ENCODE results near the gene C10orf120. TPM values are rescaled to one million over a fixed set of nuclear protein-coding genes. Genes with fewer than 3 reads are reported as not detected.
A peak's percentile ranks its signal among the peaks of the same experiment; 100 is the strongest.

C10orf120 gene
- total RNA-seq, 8 experiments from 2014 or later: 0.33 to 0.38 TPM; not detected in 6

DNA sequence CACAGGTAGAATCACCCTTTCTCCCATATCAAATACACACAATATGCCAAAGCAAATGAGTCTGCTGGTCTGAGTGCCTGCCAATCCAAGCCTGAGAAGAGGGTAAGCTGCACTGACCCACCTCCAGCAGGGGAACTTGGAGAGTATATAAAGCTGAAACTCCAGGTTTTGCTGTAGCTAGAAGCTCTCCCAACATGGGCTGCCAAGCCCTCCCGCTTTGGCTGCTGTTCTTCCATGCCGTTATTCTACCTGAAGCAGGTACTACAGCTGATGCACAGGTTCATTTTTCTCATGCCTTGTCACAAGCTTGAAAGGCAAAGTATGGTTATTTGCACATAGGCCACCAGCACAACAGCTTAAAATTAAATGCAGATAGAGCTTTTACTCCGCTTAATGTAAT is 21.5 kb upstream of the C10orf120 start:
- WGBS, 10 experiments: 0 to 100% (median 76%) methylated on average over 2 to 3 of the region's 3 CpGs; no CpG with 5 or more reads in 1 of the 10 experiments
- no peak for ATAC-seq (replicated peaks in 6 of 8)
- in situ Hi-C loops (cut with MboI; ENCODE audit: low pct_unique_long_range_greater_than_20kb in 2 of 9, low sequenced_read_pairs in 9 of 9, unreplicated experiment in 9 of 9): no loop called here
- H3K4me3 ChIP-seq: no peak overlapping the region
- no peak overlapping the region for H3K27ac ChIP-seq
- no peaks in the 10 kb centered on the region for H3K4me1 ChIP-seq (replicated peaks in 1 of 2)

DNA sequence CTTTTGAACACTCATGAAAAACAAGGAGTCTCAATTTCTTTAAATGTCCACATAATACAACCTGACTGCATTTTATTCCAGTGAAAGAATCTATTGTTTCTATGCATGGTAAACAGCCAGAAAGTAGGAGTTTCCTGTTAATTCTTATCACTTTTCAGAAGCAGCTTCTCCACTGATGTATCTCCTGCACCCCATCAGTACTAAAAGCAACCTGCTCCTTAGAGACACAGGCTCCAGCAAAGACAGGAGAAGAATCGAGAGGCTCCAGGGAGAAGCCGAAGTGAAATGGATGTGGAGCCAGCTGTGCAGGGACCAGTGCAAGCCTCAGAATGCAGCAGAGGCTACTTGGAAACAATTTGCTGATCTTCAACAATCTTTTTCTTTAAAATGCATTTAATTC is 16.4 kb upstream of the C10orf120 start:
- 0 to 80% (median 61%) methylated on average over 1 to 2 of the region's 2 CpGs; no CpG with 5 or more reads in 3 of the 10 experiments for WGBS, 10 experiments
- H3K27ac ChIP-seq: no peak overlapping the region
- in situ Hi-C loops (cut with MboI; ENCODE audit: low pct_unique_long_range_greater_than_20kb in 2 of 9, low sequenced_read_pairs in 9 of 9, unreplicated experiment in 9 of 9): no loop called here
- no peak for ATAC-seq (replicated peaks in 6 of 8)
- peaks cover 0 to 2% of the 10 kb centered on the region in 2 donors for H3K4me1 ChIP-seq (replicated peaks in 1 of 2)
- no peak overlapping the region for H3K4me3 ChIP-seq

DNA sequence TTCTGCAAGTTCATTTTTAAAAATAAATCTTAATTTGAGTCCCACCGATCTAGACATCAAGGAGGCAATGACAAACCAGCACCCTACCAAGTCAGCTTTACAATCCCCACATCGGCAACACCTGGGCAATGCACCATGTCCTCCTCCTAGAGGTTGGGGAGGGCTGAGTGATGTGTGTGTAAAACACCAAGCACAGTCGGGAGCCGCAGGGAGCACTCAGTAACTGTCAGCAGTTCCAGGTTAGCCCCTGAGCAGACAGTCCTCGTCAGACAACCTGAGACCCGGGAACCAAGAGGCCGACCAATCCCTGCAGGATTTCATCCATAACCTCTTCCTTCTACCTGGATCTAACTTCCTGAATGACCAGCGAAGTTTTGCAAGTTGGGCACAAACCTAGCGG is 15.9 kb upstream of the C10orf120 start:
- WGBS, 10 experiments: 40 to 100% (median 64%) methylated on average over 2 to 6 of the region's 9 CpGs; no CpG with 5 or more reads in 2 of the 10 experiments
- no peak for ATAC-seq (replicated peaks in 6 of 8)
- Histone ChIP-seq H3K27ac (no peak overlapping the region), H3K4me1 (replicated peaks in 1 of 2) (peaks cover 0 to 2% of the 10 kb centered on the region in 2 donors), H3K4me3 (no peak overlapping the region)
- in situ Hi-C loops (cut with MboI; ENCODE audit: low pct_unique_long_range_greater_than_20kb in 2 of 9, low sequenced_read_pairs in 9 of 9, unreplicated experiment in 9 of 9): no loop called here

DNA sequence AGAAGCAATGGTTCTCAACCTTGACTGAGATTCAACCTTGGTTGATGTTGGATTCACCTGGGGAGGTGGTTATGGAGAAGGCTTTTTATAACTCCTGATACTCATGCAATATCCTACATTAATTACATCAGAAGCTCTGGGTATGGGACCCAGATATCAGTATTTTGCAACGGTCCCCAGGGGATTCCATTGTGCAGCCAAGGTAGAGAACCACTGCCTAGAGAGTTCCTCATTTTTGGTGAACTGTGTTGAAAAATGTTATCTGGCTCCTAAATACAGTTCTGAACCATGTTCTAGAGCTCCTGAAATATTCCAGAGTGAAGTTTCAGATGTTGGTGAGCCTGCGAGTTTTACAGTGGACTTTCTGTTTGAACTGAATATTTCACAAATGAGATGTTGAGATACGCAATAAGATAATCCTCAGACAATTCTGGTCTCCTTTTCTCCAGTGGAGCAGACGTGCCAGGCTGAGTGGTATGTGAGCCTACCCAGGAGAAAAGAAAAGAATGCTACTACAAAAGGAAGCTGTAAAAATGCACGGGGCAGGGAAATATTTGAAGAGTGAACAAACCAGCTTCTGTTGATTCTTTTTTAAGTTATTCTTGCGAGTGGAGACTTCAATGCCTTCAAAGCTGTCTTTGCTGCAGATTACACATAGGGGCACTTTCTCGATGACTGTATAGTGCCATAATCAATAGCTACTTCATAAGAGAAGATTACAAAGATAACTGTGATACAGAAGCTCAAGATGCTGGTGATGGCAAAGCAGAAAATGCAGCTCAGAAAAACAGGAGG is 13.6 kb upstream of the C10orf120 start:
- H3K4me3 ChIP-seq: no peak overlapping the region
- no peak overlapping the region for H3K27ac ChIP-seq
- peak in 2 of 8 experiments; percentile 30 to 91 for ATAC-seq (replicated peaks in 6 of 8)
- 20 to 81% (median 48%) methylated on average over 2 to 6 of the region's 7 CpGs; no CpG with 5 or more reads in 1 of the 10 experiments for WGBS, 10 experiments
- H3K4me1 ChIP-seq (replicated peaks in 1 of 2): peaks cover 0 to 2% of the 10 kb centered on the region in 2 donors
- in situ Hi-C loops (cut with MboI; ENCODE audit: low pct_unique_long_range_greater_than_20kb in 2 of 9, low sequenced_read_pairs in 9 of 9, unreplicated experiment in 9 of 9): no loop called here

DNA sequence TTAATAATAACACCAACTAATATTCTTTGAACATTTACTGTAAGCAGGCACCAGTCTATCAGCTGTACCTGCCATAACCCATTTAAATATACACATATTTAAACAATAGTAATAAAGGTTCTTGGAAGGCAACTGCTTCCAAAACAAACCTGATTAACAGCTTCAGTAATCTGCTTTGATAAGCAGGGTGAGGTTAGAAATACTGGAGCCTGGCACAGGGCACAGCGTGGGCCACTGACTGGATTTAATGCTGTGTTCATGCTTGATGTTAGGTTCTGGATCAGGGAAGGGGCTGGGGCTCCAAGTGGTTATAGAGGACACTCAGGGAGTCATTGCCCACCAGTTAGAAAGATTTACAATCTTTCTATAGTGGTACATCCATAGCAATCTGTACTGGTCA is 10.9 kb upstream of the C10orf120 start:
- 40 to 100% (median 75%) methylated on average over 1 of the region's 1 CpG; no CpG with 5 or more reads in 6 of the 10 experiments for WGBS, 10 experiments
- Histone ChIP-seq H3K27ac (no peak overlapping the region), H3K4me3 (no peak overlapping the region), H3K4me1 (replicated peaks in 1 of 2) (peaks cover 0 to 2% of the 10 kb centered on the region in 2 donors)
- in situ Hi-C loops (cut with MboI; ENCODE audit: low pct_unique_long_range_greater_than_20kb in 2 of 9, low sequenced_read_pairs in 9 of 9, unreplicated experiment in 9 of 9): no loop called here
- ATAC-seq (replicated peaks in 6 of 8): no peak

DNA sequence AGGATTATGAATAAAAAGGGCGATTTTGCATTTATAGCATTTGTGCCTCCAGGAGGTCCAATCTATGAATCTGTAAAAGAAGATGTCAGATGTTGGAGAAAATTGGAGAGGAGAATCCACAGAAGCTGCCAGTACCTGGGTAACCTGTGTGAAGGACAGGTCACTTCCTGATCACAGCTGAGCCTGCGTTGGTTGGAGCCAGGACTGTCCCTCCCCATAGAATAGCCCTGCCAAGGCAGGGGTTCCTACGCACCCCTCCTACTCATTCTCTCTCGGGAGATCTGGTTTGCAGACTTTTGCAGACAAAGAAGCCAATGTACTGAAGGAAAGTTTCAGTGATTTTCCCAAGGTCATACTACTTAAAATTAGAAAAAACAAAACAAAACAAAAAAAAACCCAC is 10.3 kb upstream of the C10orf120 start:
- WGBS, 10 experiments: 0 to 82% (median 56%) methylated on average over 1 to 4 of the region's 4 CpGs; no CpG with 5 or more reads in 2 of the 10 experiments
- Histone ChIP-seq H3K27ac (no peak overlapping the region), H3K4me1 (replicated peaks in 1 of 2) (peaks cover 0 to 2% of the 10 kb centered on the region in 2 donors), H3K4me3 (no peak overlapping the region)
- in situ Hi-C loops (cut with MboI; ENCODE audit: low pct_unique_long_range_greater_than_20kb in 2 of 9, low sequenced_read_pairs in 9 of 9, unreplicated experiment in 9 of 9): loop anchor here in 1 of 9 experiments (10.0 kb wide), 1 partner anchor 55 kb away; no protein-coding TSS in a partner anchor
- ATAC-seq (replicated peaks in 6 of 8): no peak

DNA sequence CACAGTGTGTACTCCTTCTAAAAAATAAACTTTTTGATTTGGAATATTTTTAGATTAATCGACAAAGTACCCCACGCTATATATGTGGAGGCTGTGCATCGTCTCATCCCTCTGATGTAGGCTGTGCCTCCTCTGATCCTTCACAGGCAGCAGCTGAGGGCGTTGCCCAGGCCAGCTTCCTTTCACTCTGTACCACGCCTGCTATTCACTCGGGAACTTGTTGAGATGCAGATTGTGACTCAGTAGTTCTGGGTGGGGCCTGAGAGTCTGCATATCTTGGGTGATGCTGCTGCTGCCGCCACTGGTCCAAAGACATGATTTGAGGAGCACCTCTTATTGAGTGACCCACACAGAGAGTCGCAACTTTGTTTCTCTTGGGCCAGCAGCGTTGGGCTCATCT is 7.9 kb upstream of the C10orf120 start:
- in situ Hi-C loops (cut with MboI; ENCODE audit: low pct_unique_long_range_greater_than_20kb in 2 of 9, low sequenced_read_pairs in 9 of 9, unreplicated experiment in 9 of 9): loop anchor here in 1 of 9 experiments (10.0 kb wide), 1 partner anchor 53 kb away; no protein-coding TSS in a partner anchor

DNA sequence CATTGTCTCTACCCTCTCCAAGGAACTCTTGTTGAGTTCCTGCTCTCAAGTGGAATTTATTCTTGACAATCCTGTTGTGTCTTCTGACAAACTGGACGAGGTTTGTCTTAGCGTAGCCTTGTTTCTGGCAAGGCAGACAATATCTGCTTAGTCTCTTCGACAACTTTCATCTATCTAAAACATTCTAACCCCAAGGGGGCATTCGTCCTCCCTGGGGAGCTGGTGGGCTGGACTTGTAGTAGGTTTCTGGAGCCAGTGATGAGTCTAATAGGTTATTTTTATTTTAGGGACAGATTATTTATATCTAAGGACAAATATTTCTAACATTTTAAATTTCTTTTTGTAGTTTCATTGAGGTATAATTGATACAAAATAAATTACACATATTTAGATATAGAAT is 7.3 kb upstream of the C10orf120 start:
- no peak overlapping the region for H3K27ac ChIP-seq
- peaks cover 0 to 7% of the 10 kb centered on the region in 2 donors for H3K4me1 ChIP-seq (replicated peaks in 1 of 2)
- 13 to 94% (median 57%) methylated on average over 1 to 4 of the region's 4 CpGs; no CpG with 5 or more reads in 2 of the 10 experiments for WGBS, 10 experiments
- in situ Hi-C loops (cut with MboI; ENCODE audit: low pct_unique_long_range_greater_than_20kb in 2 of 9, low sequenced_read_pairs in 9 of 9, unreplicated experiment in 9 of 9): loop anchor here in 1 of 9 experiments (10.0 kb wide), 1 partner anchor 52 kb away; no protein-coding TSS in a partner anchor
- ATAC-seq (replicated peaks in 6 of 8): no peak
- H3K4me3 ChIP-seq: no peak overlapping the region

More for the DNA sequence above, 7.9 kb upstream of the C10orf120 start:
- H3K4me3 ChIP-seq: no peak overlapping the region
- peaks cover 0 to 6% of the 10 kb centered on the region in 2 donors for H3K4me1 ChIP-seq (replicated peaks in 1 of 2)
- peak in 3 of 8 experiments; percentile 47 to 97 (median 96) for ATAC-seq (replicated peaks in 6 of 8)
- H3K27ac ChIP-seq: no peak overlapping the region
- 0 to 100% (median 47%) methylated on average over 1 to 8 of the region's 9 CpGs; no CpG with 5 or more reads in 2 of the 10 experiments for WGBS, 10 experiments

DNA sequence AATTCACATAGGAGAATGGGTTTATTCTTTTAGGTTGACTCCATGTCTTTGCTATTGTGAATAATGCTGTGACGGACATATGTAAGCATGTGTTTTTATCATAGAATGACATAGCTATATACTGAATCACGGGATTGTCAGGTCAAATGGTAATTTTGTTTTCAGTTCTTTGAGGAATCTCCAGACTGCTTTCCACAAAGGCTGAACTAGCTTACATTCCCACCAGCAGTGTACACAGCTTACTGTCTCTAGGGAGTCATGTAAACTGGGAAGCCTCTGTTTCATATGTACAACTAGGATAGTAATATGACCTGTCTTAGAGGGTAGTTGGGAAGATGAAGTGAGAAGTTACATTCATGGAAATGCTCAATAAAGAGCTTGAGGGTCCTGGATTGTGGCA is 6.8 kb upstream of the C10orf120 start:
- no peak overlapping the region for H3K4me3 ChIP-seq
- ATAC-seq (replicated peaks in 6 of 8): peak in 1 of 8 experiments; percentile 76
- WGBS, 10 experiments: 40 to 100% (median 86%) methylated on average over 1 to 2 of the region's 2 CpGs; no CpG with 5 or more reads in 3 of the 10 experiments
- no peak overlapping the region for H3K27ac ChIP-seq
- in situ Hi-C loops (cut with MboI; ENCODE audit: low pct_unique_long_range_greater_than_20kb in 2 of 9, low sequenced_read_pairs in 9 of 9, unreplicated experiment in 9 of 9): loop anchor here in 1 of 9 experiments (10.0 kb wide), 1 partner anchor 52 kb away; no protein-coding TSS in a partner anchor
- peaks cover 4 to 7% of the 10 kb centered on the region in 2 donors for H3K4me1 ChIP-seq (replicated peaks in 1 of 2)

DNA sequence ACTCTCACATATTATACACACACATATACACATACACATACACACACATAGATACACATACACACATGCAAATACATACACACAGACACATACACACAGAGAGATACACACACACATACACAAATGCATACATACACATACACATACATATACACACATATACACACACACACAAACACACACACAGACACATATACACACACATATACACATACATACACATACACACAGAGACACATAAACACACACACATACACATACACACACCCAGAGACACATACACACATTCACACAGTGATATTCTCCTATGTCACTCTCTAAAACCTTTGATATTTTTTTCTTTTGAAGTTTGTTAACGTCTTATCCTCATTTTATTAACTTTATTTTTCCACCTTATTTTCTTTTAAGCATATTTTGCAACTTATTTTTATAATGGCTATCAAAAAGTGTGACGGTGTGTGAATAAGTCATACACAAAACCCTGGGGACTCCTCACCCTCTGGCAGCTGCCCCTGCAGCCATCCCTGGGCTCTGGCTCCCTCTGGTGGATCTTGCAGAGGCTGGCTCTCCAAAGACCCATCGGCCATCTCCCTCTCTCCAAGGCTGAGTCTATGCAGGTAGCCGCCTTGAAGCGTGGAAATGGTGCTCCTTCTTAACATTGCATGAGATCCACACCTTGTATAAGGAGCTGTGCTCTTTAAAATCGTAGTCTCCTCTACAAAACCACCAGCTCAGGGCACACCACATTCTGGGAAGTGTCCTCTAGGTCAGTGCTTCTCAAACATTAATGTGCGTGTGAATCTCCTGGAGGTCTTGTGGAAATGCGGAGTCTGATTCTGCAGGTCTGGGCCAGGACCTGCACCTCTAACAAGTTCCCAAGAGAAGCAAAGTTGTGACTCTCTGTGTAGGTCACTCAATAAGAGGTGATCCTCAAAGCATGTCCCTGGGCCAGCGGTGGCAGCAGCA is 4.1 kb upstream of the C10orf120 start:
- in situ Hi-C loops (cut with MboI; ENCODE audit: low pct_unique_long_range_greater_than_20kb in 2 of 9, low sequenced_read_pairs in 9 of 9, unreplicated experiment in 9 of 9): loop anchor here in 1 of 9 experiments (10.0 kb wide), 1 partner anchor 49 kb away; no protein-coding TSS in a partner anchor
- no peak overlapping the region for H3K27ac ChIP-seq
- H3K4me1 ChIP-seq (replicated peaks in 1 of 2): peaks cover 17 to 24% of the 10 kb centered on the region in 2 donors
- H3K4me3 ChIP-seq: no peak overlapping the region
- WGBS, 10 experiments: 0 to 86% (median 34%) methylated on average over 1 to 9 of the region's 9 CpGs
- ATAC-seq (replicated peaks in 6 of 8): peak; percentile 52 to 98 (median 64)

DNA sequence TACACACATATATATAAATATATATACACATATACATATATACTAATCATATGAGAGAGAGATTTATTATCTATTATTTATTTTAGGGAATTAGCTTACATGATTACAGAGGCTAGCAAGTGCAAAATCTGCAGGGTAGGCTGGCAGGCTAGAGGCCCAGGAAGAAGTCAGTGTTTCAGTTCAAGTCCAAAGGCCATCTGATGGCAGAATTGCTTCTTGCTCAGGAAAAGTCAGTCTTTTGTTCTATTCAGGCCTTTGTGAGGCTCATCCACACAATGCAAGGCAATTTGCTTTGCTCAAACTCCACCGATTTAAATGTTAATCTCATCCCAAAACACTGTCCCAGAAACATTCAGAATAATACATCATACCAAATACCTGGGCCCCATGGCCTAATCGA is 2.6 kb upstream of the C10orf120 start:
- peak in 5 of 8 experiments; percentile 10 to 53 (median 49) for ATAC-seq (replicated peaks in 6 of 8)
- WGBS, 10 experiments: 0 to 36% (median 0%) methylated on average over 1 to 2 of the region's 2 CpGs
- in situ Hi-C loops (cut with MboI; ENCODE audit: low pct_unique_long_range_greater_than_20kb in 2 of 9, low sequenced_read_pairs in 9 of 9, unreplicated experiment in 9 of 9): loop anchor here in 1 of 9 experiments (10.0 kb wide), 1 partner anchor 47 kb away; no protein-coding TSS in a partner anchor

DNA sequence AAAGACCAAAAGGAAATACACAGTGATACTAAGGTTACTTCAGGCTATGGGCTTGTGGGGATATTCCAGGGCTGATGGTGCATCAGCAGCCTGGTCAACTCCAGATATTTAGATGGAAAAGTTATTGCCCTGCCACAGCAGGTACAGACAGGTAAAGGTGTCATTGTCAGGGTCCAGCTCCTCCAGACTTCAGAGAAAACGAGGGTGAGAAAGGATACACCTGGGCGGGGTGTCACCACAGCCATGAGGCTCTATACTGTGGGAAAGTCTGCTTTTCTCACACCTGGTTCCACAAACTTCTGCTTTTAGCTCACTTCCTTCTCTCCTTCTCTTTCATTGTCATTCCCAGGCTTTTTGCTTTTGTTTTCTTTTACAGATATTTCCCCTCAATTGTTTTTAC is 2.0 kb upstream of the C10orf120 start:
- Histone ChIP-seq H3K4me1 (replicated peaks in 1 of 2) (peaks cover 17 to 24% of the 10 kb centered on the region in 2 donors), H3K27ac (no peak overlapping the region), H3K4me3 (no peak overlapping the region)
- no peak for ATAC-seq (replicated peaks in 6 of 8)
- in situ Hi-C loops (cut with MboI; ENCODE audit: low pct_unique_long_range_greater_than_20kb in 2 of 9, low sequenced_read_pairs in 9 of 9, unreplicated experiment in 9 of 9): loop anchor here in 1 of 9 experiments (10.0 kb wide), 1 partner anchor 47 kb away; no protein-coding TSS in a partner anchor
- WGBS, 10 experiments: 0 to 100% (median 40%) methylated on average over 1 to 2 of the region's 2 CpGs; no CpG with 5 or more reads in 2 of the 10 experiments

More for the DNA sequence above, 2.6 kb upstream of the C10orf120 start:
- Histone ChIP-seq H3K4me1 (replicated peaks in 1 of 2) (peaks cover 17 to 24% of the 10 kb centered on the region in 2 donors), H3K4me3 (no peak overlapping the region), H3K27ac (no peak overlapping the region)

Data from motor neuron (in vitro differentiated cells).